Bone marrow (tissue), 2 donors: ENCODE results near the gene FUT8.
"Not testable (repeated sequence)": the region's sequence is repeated elsewhere in the genome, so short reads cannot be mapped to it uniquely, and the experiment has no call there.

Source experiments
- DNase-seq, 2 donors: peaks; one replicate each; lab custom pipeline; 2025; lab: John Stamatoyannopoulos, UW

Gene FUT8

GRCh38 chr14:65419593-65420252 is 7.2 kb downstream of the FUT8 start:
- no peak for DNase-seq

DNA sequence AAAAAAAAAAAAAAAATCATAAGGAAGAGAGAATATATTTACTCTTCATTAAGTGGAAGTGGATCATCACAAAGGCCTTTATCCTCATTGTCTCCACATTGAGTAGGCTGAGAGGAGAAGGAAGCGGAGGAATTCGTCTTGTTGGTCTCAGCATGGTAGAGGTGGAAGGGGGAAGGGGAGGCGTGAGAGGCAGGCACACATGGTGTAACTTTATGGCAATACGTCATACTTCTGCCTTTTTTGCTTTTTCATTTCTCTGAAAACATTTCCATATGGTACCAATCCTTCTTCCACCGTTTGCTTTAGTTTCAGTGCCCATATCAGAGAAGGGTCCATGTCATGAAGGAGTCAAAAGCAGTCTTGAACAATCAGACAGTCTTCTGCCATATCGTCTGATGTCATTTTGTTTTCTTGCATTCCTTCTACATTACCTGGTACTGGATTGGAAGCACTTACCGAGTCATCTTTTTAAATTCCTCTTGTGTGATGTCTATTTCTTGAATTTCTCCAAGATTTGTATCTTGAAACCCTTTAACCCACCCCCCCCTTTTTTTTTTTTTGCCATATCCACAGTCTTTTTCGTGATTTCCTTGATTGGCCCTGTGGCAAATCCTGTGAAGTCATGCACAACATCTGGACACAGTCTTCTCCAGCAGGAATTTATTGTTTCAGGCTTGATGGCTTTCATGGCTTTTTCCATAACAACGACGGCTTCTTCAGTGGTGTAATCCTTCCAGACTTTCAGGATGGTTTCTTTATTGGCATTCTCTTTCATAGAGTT is 8.9 kb downstream of the FUT8 start:
- no peak for DNase-seq

GRCh38 chr14:65422088-65422834 is 9.7 kb downstream of the FUT8 start:
- DNase-seq, result no peak

DNA sequence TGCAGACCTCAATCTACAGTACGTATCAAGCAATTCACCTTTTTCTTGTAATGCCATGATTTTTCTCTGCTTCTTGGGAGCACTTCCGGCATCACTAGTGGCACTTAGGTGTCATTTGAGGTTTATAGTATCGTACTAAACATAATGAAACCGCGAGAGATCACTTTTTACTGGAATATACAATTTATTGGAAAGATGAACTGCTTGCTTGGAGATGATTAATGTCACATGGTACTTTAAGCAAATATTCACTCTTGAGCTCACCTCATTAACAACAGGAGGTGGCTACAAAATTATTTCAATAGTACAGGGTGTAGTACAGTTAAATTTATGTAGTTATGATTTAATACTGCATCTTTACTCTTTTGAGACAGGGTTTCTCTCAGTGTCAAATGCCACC is 11.5 kb downstream of the FUT8 start:
- no peak for DNase-seq

GRCh38 chr14:65424531-65424930 is 12.0 kb downstream of the FUT8 start:
- no peak for DNase-seq

- DNase-seq, result no peak
Measured at GRCh38 chr14:65425885-65426284, 13.4 kb downstream of the FUT8 start.

DNA sequence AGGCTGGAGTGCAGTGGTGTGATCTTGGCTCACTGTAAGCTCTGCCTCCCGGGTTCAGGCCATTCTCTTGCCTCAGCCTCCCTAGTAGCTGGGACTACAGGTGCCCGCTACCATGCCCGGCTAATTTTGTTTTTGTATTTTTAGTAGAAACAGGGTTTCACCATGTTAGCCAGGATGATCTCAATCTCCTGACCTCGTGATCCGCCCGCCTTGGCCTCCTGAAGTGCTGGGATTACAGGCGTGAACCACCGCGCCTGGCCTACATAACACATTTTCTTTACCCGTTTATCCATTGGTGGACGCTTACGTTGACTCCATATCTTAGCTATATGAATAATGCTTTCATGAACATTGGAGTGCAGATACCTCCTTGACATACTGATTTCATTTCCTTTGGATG is 14.4 kb downstream of the FUT8 start:
- DNase-seq, result not testable (repeated sequence)

DNA sequence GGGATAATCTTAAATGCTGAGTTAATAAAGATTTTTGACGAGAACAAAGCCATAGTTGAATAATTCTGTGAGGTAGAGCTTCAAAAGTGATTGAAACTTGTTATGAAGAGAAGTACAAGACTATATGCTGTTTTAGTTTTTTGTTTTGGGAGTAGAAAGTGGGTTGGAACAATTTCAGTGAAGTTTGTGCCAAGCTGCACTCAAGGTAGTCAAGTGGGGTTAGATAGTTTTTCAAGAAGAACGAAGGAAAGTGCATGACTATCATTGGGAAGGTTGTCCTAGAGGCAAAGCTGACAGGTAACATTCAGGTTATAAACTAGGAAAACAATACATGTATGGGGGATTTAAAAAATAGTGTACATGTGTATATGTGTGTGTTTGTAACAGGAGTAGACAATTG is 16.2 kb downstream of the FUT8 start:
- no peak for DNase-seq

DNA sequence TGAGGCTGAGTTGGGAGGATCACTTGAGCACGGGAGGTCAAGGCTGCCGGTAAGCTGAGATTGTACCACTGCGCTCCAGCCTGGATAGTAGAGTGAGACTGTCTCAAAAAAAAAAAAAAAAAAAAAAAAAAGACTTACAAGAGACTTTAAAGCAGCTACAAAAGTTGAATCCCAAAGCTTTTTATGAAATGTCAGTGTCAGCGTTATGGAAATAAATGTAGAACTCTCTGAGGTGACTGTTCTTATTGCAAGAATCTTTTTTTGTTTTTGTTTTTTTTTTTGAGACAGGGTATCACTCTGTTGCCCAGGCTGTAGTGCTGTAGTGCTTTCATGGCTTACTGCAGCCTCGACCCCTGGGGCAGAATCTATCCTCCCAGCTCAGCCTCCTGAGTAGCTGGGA is 17.2 kb downstream of the FUT8 start:
- DNase-seq, result no peak

DNA sequence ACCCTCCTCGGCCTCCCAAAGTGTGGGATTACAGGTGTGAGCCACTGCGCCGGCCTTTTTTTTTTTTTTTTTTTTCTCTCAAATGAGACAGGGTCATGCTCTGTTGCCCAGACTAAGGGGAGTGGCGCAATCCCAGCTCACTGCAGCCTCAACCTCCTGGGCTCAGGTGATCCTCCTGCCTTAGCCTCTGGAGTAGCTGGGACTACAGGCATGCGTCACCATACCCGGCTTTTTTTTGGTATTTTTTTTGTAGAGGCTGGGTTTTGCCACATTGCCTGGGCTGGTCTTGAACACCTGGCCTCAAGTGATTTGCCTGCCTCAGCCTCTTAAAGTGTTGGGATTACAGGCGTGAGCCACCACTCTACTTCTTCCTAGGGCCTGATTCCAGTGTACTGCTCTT is 18.7 kb downstream of the FUT8 start:
- DNase-seq, result no peak

DNA sequence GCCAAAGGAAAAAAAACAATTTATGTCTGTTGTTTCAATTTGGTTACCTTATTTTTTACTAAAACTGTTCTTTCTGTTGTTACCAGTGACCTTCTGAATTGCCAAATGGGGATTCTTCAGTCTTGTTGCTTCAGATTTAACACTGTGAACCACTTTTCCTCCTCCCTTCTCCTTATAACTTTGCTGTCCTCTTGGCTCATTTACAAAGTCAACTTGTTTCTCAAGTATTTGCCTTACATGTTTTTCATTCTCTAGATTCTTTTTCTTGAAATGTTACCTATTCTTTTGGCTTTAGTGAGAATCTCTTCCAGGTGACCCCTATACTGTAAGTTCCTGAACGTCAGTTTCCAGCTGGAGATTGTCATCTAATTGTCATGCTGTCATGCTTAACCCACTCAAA is 19.4 kb downstream of the FUT8 start:
- DNase-seq, result no peak

- DNase-seq, result no peak
Measured at GRCh38 chr14:65432361-65432948, 19.9 kb downstream of the FUT8 start.

GRCh38 chr14:65433157-65433556 is 20.6 kb downstream of the FUT8 start:
- no peak for DNase-seq

DNA sequence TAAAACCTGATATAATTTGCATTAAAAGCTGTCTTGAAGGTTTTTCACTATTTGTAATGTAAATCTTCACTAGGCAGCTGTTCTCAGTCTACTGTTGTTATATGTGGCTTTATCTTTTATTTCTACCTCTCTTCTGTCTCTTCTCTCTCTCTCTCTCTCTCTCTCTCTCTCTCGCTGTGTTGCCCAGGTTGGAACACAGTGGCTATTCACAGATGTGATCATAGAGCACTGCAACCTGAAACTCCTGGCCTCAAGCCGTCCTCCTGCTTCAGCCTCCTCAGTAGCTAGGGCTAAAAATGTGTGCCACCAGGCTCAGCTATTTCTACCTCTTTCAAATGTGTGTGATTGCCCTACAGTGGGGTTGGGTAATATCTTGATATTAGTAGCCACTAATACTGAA is 21.1 kb downstream of the FUT8 start:
- no peak for DNase-seq

- DNase-seq, result no peak
Measured at GRCh38 chr14:65434216-65434850, 21.8 kb downstream of the FUT8 start.

DNA sequence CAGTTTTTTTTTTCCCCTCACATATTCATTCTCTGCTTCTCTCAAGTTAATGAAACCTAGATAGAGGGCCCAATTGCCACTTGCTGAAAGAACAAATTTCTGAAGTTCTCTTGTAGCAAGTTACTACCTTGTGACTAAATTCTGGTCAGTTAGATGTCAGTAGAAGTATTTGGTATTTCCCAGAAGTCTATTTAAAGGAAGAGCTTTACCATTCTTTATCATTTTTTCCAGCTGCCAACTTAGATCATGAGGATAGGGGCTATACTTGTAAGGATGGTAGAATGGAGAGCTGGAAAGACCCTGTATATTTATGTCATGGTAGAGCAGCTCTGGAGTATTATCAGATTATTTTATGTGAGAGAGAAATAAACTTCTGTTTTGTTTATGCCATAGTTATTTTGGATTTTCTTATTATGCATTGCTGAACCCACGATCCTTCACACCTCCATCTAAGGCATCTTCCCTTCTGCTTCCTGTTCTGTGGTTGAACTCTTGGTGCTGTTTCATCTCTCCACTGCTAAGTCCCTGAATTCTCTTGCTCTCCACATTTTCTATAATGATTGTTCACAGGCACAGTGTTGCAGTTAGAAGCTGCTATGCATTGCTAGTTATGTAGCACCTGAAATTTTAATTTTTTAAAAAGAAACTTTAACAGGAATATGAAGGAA is 25.9 kb downstream of the FUT8 start:
- no peak for DNase-seq

DNA sequence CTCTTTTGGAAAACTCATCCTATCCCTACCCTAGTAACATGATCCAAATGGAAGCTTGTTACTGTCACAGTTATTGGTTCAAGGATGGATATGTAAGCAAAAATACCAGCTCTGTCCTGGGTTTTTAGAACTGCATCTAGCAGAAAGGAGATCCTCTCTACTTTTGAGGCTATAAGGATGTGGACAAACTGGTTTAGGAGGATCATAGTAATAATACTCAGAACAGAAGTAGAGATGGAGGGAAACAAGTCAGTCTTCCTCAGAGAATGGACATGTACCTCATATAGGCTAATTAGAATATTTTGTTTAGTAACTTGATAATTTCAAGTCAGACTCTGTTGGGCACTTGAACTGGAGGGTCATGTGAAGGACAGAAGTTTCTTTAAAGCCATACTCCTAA is 26.6 kb downstream of the FUT8 start:
- DNase-seq, result no peak

- DNase-seq, result no peak
Measured at GRCh38 chr14:65440230-65440629, 27.7 kb downstream of the FUT8 start.

DNA sequence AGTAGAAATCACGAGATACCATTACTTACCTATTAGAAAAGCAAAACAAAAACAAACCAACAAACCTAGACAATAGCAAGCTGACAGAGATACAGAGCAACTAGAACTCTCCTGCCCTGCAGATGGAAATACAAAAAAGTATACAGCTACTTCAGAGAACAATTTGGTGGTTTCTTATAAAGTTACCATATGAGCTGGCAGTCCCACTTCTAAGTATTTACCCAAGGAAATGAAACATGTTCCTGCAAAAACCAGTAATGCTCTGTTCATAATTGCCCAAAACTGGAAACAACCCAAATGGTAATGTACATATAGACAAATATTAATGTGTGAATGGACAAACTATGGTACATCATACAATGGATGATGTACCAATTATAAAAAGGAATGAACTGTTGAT is 31.7 kb downstream of the FUT8 start:
- no peak for DNase-seq

- DNase-seq, result no peak
Measured at GRCh38 chr14:65446159-65446558, 33.6 kb downstream of the FUT8 start.

- no peak for DNase-seq
Measured at GRCh38 chr14:65449647-65450046, 37.1 kb downstream of the FUT8 start.
